SK-N-SH (cell line): ENCODE measurements around the gene FCN3. TPM values are rescaled to one million over a fixed set of nuclear protein-coding genes. Genes with fewer than 3 reads are reported as not detected.
A peak's percentile ranks its signal among the peaks of the same experiment; 100 is the strongest.

Experiments used
- CTCF ChIA-PET: fragments of 300-600, 350-600 bp; formaldehyde crosslinking; extraction: SDS; loops from one replicate; lab custom pipeline; 2021; lab: Yijun Ruan, JAX
- POLR2A ChIA-PET: fragments of 350-600 bp; sonication (Branson Sonifier 250); formaldehyde crosslinking; extraction: SDS; loops from one replicate; lab custom pipeline; 2020; ENCODE audit warnings: antibody characterized with exemption, inconsistent platforms; lab: Yijun Ruan, JAX
- DNase-seq: peaks from one replicate; pipeline ENCODE4 v3.0.0; 2012
- H2AFZ ChIP-seq: fragments of 200-600 bp; sonication (generic); 2 replicates; pipeline ENCODE4 v1.8.1; 2016; ENCODE audit warnings: antibody characterized with exemption, mild to moderate bottlenecking, low read depth
- H3F3A ChIP-seq: fragments of 200-600 bp; sonication (generic); replicated peaks from 2 replicates; pipeline ENCODE3; 2016; ENCODE audit warnings: antibody characterized with exemption, mild to moderate bottlenecking; ENCODE audit not compliant: insufficient read depth
- H3K27ac ChIP-seq, 2 experiments: fragments of 200-500 bp in 1 of 2; fragments of 200-600 bp in 1 of 2; sonication (Bioruptor generic) in 1 of 2; sonication (generic), shearing (Covaris generic) in 1 of 2; 2 replicates each; pipeline versions ENCODE4 v1.5.1 to v1.6.1; 2014 to 2016; ENCODE audit warnings: low read depth in 2 of 2, inconsistent platforms in 1 of 2, low read length in 1 of 2, mild to moderate bottlenecking in 1 of 2, mixed read lengths in 1 of 2
- H3K27me3 ChIP-seq: fragments of 200-600 bp; sonication (generic), shearing (Covaris generic); 2 replicates; pipeline ENCODE4 v1.6.1; 2016; ENCODE audit warnings: mixed run types; ENCODE audit not compliant: insufficient read depth
- H3K36me3 ChIP-seq, 2 experiments: fragments of 200-500 bp in 1 of 2; fragments of 200-600 bp in 1 of 2; sonication (Bioruptor generic) in 1 of 2; sonication (generic) in 1 of 2; replicated peaks in 1 of 2; 2 replicates each; pipeline versions ENCODE3 to v1.5.1; 2014 to 2016; ENCODE audit warnings: low read length in 1 of 2, mild to moderate bottlenecking in 1 of 2; ENCODE audit not compliant: insufficient read depth in 2 of 2, control insufficient read depth in 1 of 2
- H3K4me1 ChIP-seq, 2 experiments: fragments of 200-500 bp in 1 of 2; fragments of 200-600 bp in 1 of 2; sonication (Bioruptor generic) in 1 of 2; sonication (generic), shearing (Covaris generic) in 1 of 2; 2 replicates each; pipeline versions ENCODE4 v1.5.1 to v1.6.1; 2014 to 2016; ENCODE audit warnings: low read depth in 1 of 2, low read length in 1 of 2, mixed run types in 1 of 2; ENCODE audit not compliant: insufficient read depth in 2 of 2, control insufficient read depth in 1 of 2
- H3K4me2 ChIP-seq: fragments of 200-600 bp; sonication (generic), shearing (Covaris generic); 2 replicates; pipeline ENCODE4 v1.6.1; 2017; ENCODE audit warnings: mixed run types
- H3K4me3 ChIP-seq, 2 experiments: fragments of 200-500 bp in 1 of 2; fragments of 200-600 bp in 1 of 2; sonication (Bioruptor generic) in 1 of 2; sonication (generic), shearing (Covaris generic) in 1 of 2; 2 replicates each; pipeline versions ENCODE4 v1.5.1 to v1.8.1; 2014 to 2016; ENCODE audit warnings: low read depth in 2 of 2, inconsistent platforms in 1 of 2, low read length in 1 of 2, mild to moderate bottlenecking in 1 of 2, mixed read lengths in 1 of 2, moderate library complexity in 1 of 2
- H3K79me2 ChIP-seq: fragments of 200-600 bp; sonication (generic); 2 replicates; pipeline ENCODE4 v1.8.1; 2017; ENCODE audit warnings: mild to moderate bottlenecking; ENCODE audit not compliant: insufficient read depth
- H3K9ac ChIP-seq: fragments of 200-600 bp; sonication (generic); 2 replicates; pipeline ENCODE4 v1.6.1; 2017; ENCODE audit warnings: mixed run types
- H3K9me2 ChIP-seq: fragments of 200-600 bp; sonication (generic); 2 replicates; pipeline ENCODE4 v1.6.1; 2017; ENCODE audit warnings: mixed run types
- H3K9me3 ChIP-seq: fragments of 200-600 bp; sonication (generic); 2 replicates; pipeline ENCODE4 v1.6.1; 2017; ENCODE audit warnings: mixed run types, mild to moderate bottlenecking, moderate library complexity
- H4K20me1 ChIP-seq: fragments of 200-600 bp; sonication (generic); 2 replicates; pipeline ENCODE4 v1.6.1; 2017; ENCODE audit warnings: mild to moderate bottlenecking, mixed run types; ENCODE audit not compliant: insufficient read depth
- CHD2 ChIP-seq: fragments of 150-350 bp; IDR thresholded peaks from 2 replicates; pipeline ENCODE4 v1.6.1; 2018; ENCODE audit warnings: low read length; ENCODE audit not compliant: partially characterized antibody
- ELF1 ChIP-seq: IDR thresholded peaks from 2 replicates; pipeline ENCODE4 v1.4.0; 2012
- FOXM1 ChIP-seq: IDR thresholded peaks from 2 replicates; pipeline ENCODE4 v1.4.0; 2012; ENCODE audit warnings: low read depth, mild to moderate bottlenecking
- MXI1 ChIP-seq: IDR thresholded peaks from 2 replicates; pipeline ENCODE4 v1.6.1; 2012; ENCODE audit warnings: mild to moderate bottlenecking, low read depth, low read length, improper control_type of control experiment
- NFIC ChIP-seq: IDR thresholded peaks from 2 replicates; pipeline ENCODE4 v1.4.0; 2012; ENCODE audit warnings: borderline replicate concordance
- NRF1 ChIP-seq: IDR thresholded peaks from 2 replicates; pipeline ENCODE4 v1.6.1; 2012; ENCODE audit warnings: low read depth, mild to moderate bottlenecking, low read length
- RXRA ChIP-seq: IDR thresholded peaks from 2 replicates; pipeline ENCODE4 v1.4.0; 2012; ENCODE audit warnings: low read depth, mild to moderate bottlenecking, borderline replicate concordance
- SIN3A ChIP-seq: IDR thresholded peaks from 2 replicates; pipeline ENCODE4 v1.6.1; 2012; ENCODE audit warnings: low read depth, mild to moderate bottlenecking, low read length, moderate library complexity, borderline replicate concordance
- SMC3 ChIP-seq: IDR thresholded peaks from 2 replicates; pipeline ENCODE4 v1.6.1; 2012; ENCODE audit warnings: low read depth, low read length, improper control_type of control experiment
- WGBS: methylation state at CpG from one replicate; pipeline ENCODE4 v1.1.6; 2017; ENCODE audit warnings: low lambda C conversion rate; 5-methylcytosine and 5-hydroxymethylcytosine counted together
- polyA plus RNA-seq, 3 experiments: library from polyadenylated mRNA; depleted of rRNA; stranded (reverse); fragments of >200 nt; gene quantifications; 2 replicates each; pipeline ENCODE4 v1.2.3, GENCODE V29; 2012
- TF ChIP-seq, protein P1 (sequence below): IDR thresholded peaks from 2 replicates; pipeline ENCODE4 v1.6.1; 2012; ENCODE audit warnings: mild to moderate bottlenecking, low read depth, low read length, moderate library complexity
- TF ChIP-seq, protein P2 (sequence below): IDR thresholded peaks from 2 replicates; pipeline ENCODE4 v1.4.0; 2012; ENCODE audit warnings: low read depth, borderline replicate concordance

The FCN3 gene
- polyA plus RNA-seq, 1 of the 3 experiments (the other 2 are of a cell fraction): not detected

DNA sequence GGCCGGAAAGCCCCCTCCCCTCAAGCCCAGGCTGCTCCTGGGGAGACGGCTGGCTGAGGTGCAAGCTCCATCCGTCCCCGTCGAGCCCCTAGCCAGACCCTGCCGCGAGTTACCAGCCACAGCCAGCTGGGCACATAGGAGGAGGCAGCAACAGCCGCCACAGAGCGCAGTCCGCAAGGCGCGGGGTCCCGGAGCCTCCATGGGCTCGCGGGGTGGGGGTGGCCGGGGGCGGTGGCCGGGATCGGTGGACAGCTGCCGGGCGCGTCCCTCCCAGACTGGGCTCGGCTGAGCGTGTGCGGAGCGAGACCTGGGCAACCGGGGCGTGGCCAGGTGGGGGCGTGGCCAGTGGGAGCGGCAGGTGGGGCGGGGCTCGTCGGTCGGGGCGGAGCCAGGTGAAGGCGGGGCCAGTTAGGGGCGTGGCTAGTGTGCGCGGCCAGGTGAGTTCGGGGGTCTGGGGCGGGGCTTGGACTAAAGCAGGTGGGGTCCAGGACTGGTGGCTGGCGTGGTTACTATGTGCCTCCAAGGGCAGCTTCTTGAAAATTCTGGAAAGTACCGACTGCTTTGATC is 8.5 kb upstream of the FCN3 start, which contains the start of gene CD164L2:
Gene CD164L2, minus strand, starts transcription at position 295 of the 567 bp plus-strand sequence. Its CDS starts 94 bp downstream, at position 201.
- TF ChIP-seq CHD2: no peak
- TF ChIP-seq, protein P1, sequence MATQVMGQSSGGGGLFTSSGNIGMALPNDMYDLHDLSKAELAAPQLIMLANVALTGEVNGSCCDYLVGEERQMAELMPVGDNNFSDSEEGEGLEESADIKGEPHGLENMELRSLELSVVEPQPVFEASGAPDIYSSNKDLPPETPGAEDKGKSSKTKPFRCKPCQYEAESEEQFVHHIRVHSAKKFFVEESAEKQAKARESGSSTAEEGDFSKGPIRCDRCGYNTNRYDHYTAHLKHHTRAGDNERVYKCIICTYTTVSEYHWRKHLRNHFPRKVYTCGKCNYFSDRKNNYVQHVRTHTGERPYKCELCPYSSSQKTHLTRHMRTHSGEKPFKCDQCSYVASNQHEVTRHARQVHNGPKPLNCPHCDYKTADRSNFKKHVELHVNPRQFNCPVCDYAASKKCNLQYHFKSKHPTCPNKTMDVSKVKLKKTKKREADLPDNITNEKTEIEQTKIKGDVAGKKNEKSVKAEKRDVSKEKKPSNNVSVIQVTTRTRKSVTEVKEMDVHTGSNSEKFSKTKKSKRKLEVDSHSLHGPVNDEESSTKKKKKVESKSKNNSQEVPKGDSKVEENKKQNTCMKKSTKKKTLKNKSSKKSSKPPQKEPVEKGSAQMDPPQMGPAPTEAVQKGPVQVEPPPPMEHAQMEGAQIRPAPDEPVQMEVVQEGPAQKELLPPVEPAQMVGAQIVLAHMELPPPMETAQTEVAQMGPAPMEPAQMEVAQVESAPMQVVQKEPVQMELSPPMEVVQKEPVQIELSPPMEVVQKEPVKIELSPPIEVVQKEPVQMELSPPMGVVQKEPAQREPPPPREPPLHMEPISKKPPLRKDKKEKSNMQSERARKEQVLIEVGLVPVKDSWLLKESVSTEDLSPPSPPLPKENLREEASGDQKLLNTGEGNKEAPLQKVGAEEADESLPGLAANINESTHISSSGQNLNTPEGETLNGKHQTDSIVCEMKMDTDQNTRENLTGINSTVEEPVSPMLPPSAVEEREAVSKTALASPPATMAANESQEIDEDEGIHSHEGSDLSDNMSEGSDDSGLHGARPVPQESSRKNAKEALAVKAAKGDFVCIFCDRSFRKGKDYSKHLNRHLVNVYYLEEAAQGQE: no peak
- TF ChIP-seq ELF1: no peak
- no peak for TF ChIP-seq SMC3
- TF ChIP-seq, protein P2, sequence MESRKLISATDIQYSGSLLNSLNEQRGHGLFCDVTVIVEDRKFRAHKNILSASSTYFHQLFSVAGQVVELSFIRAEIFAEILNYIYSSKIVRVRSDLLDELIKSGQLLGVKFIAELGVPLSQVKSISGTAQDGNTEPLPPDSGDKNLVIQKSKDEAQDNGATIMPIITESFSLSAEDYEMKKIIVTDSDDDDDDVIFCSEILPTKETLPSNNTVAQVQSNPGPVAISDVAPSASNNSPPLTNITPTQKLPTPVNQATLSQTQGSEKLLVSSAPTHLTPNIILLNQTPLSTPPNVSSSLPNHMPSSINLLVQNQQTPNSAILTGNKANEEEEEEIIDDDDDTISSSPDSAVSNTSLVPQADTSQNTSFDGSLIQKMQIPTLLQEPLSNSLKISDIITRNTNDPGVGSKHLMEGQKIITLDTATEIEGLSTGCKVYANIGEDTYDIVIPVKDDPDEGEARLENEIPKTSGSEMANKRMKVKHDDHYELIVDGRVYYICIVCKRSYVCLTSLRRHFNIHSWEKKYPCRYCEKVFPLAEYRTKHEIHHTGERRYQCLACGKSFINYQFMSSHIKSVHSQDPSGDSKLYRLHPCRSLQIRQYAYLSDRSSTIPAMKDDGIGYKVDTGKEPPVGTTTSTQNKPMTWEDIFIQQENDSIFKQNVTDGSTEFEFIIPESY: no peak
- TF ChIP-seq, all 33 proteins: peak for 0
- H3K4me2 ChIP-seq: no peak within 1 kb of the TSS
- H3K79me2 ChIP-seq: no peaks in the 10 kb centered on the region
- CTCF ChIA-PET: interaction anchor here (0.8 to 20.0 kb wide), 10 partner anchors 8 to 338 kb away, joined by 3 to 731 read pairs (median 6); partner anchors contain the start of gene MAP3K6
- H3F3A ChIP-seq: no peaks in the 10 kb centered on the region
- H3K27ac ChIP-seq: no peak within 1 kb of the TSS
- no peaks in the 10 kb centered on the region for H4K20me1 ChIP-seq
- WGBS: 45% methylated on average over 14 of the region's 43 CpGs
- no peaks in the 10 kb centered on the region for H3K9me3 ChIP-seq
- no peaks in the 10 kb centered on the region for H3K9me2 ChIP-seq
- DNase-seq: peak; percentile 70
- POLR2A ChIA-PET: interaction anchor here (1.1 kb wide), 1 partner anchor 18 kb away, joined by 4 read pairs; no protein-coding TSS in a partner anchor
- H2AFZ ChIP-seq: no peak within 1 kb of the TSS
- no peak within 1 kb of the TSS for H3K4me3 ChIP-seq
- H3K27me3 ChIP-seq: no peaks in the 10 kb centered on the region
- H3K9ac ChIP-seq: no peak within 1 kb of the TSS
- peaks cover 0 to 10% of the 10 kb centered on the region in 2 experiments; a peak in 1 of 4 replicates for H3K4me1 ChIP-seq
- no peaks in the 10 kb centered on the region for H3K36me3 ChIP-seq

DNA sequence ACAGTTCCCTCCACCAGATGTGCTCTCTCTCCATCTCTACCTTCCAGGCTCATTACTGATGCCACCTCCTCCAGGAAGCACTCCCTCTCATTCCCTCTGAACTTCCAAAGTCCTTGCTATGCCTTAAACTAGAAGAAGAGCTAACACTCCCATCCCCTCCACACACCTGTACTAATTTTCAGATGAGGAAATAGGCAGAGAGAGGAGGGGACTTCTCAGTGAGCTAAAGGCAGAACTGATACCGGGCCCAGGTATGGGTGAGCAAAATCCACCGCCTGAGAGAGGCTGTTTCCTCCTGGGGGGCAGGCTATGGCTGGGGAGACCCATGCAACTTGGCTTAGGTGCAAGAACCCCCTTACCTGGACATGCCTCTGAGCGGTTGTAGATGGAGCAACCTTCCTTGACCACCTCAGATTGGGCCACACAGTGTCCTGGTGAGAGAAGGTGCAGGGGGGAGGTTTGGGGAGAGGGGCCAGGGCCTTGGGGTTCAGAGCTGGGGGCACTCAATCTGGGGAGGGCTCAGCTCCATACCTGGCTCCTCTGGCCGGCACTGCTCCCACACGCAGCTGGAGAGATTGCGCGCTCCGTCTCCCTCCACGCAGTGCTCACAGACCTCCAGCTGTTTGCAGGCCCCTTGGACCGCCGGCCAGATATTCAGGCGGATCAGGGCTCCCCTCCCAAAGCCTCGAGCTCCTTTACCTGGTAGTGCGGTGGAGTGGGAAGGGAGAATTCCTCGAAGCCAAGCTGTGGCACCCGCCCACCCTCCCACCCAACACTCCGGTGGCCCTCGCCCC is 7.5 kb upstream of the FCN3 start:
- no peak overlapping the region for H2AFZ ChIP-seq
- CTCF ChIA-PET: interaction anchor here (0.8 to 20.0 kb wide), 10 partner anchors 9 to 337 kb away, joined by 3 to 731 read pairs (median 6); partner anchors contain the start of genes AHDC1 and MAP3K6
- no peak overlapping the region for H3K4me2 ChIP-seq
- no peak overlapping the region for H3K4me3 ChIP-seq
- no peaks in the 10 kb centered on the region for H3K36me3 ChIP-seq
- H3K9me2 ChIP-seq: no peaks in the 10 kb centered on the region
- POLR2A ChIA-PET: interaction anchor here (1.1 kb wide), 1 partner anchor 17 kb away, joined by 4 read pairs; no protein-coding TSS in a partner anchor
- no peak overlapping the region for H3K27ac ChIP-seq
- 76% methylated on average over 12 of the region's 18 CpGs for WGBS
- H3K9me3 ChIP-seq: no peaks in the 10 kb centered on the region
- no peaks in the 10 kb centered on the region for H3K27me3 ChIP-seq
- H3F3A ChIP-seq: no peaks in the 10 kb centered on the region
- H3K9ac ChIP-seq: no peak overlapping the region
- H3K4me1 ChIP-seq: peaks cover 0 to 10% of the 10 kb centered on the region in 2 experiments; a peak in 1 of 4 replicates
- no peaks in the 10 kb centered on the region for H4K20me1 ChIP-seq
- no peak for TF ChIP-seq NRF1
- no peak for TF ChIP-seq FOXM1
- TF ChIP-seq MXI1: no peak
- no peak for TF ChIP-seq RXRA
- TF ChIP-seq ELF1: no peak
- no peak for TF ChIP-seq SIN3A
- no peak for TF ChIP-seq NFIC
- no peaks in the 10 kb centered on the region for H3K79me2 ChIP-seq
- DNase-seq: no peak
